ENCODE results near the gene ACER3.
"Not testable (repeated sequence)": the region's sequence is repeated elsewhere in the genome, so short reads cannot be mapped to it uniquely, and the experiment has no call there.

Gene ACER3

DNA sequence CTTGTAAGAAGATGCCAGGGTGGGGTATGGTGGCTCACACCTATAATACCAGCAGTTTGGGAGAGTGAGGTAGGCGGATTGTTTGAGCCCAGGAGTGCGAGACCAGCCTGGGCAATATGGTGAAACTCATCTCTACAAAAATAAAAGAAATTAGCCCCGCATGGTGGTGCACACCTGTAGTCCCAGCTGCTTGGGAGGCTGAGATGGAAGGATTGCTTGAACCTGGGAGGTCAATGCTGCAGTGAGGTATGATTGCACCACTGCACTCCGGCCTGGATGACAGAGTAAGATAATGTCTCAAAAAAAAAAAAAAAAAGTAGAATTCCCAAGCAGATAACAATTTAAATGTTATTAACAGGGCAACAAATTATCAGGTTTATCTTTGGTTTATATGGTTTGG lies 20.2 kb downstream of the ACER3 start:
- no peak for DNase-seq

GRCh38 chr11:76885390-76886097 lies 24.8 kb downstream of the ACER3 start:
- no peak for DNase-seq

- DNase-seq: no peak
Measured at GRCh38 chr11:76888989-76889388, 28.3 kb downstream of the ACER3 start.

DNA sequence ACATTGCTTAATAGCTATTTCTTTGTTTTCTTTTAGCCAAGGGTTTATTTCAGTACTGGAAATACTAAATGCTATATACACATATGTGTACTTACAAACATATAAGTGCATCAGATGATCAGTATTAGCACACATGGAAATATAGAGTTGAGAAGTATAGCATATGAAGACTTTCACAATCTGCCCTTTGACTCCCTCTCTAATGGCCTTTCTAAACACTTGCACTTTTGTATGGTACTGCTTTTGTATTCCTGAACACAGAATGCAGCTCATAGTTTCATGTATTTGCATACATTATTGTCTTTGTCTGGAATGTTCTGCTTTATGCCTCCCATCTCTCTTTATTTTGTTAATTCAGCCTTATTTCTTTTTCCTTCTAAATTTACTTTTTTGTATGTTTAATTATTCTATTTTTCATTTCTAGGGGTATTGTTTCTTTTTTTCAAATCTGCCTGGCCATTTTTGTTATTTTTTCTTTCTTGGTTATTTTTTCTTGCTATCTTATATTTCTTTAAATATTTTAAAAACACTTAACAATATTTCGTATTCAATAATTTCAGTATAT lies 28.8 kb downstream of the ACER3 start:
- DNase-seq: no peak

- no peak for DNase-seq
Measured at GRCh38 chr11:76890329-76890728, 29.6 kb downstream of the ACER3 start.

- no peak for DNase-seq
Measured at GRCh38 chr11:76891285-76891684, 30.6 kb downstream of the ACER3 start.

- no peak for DNase-seq
Measured at GRCh38 chr11:76891793-76892192, 31.1 kb downstream of the ACER3 start.

- no peak for DNase-seq
Measured at GRCh38 chr11:76892306-76892705, 31.6 kb downstream of the ACER3 start.

- DNase-seq: no peak
Measured at GRCh38 chr11:76897233-76897632, 36.5 kb downstream of the ACER3 start.

- no peak for DNase-seq
Measured at GRCh38 chr11:76901144-76901543, 40.4 kb downstream of the ACER3 start.

DNA sequence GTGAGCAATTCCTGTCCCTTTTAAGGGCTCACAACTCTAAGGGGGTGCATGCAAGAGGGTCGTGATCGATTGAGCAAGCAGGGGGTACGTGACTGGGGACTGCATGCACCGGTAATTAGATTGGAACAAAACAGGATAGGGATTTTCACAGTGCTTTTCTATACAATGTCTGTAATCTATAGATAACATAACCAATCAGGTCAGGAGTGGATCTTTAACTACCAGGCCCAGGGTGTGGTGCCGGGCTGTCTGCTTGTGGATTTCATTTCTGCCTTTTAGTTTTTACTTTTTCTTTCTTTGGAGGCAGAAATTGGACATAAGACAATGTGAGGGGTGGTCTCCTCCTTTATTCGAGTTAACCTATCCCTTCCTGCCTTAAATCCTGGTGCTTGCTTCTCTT lies 40.9 kb downstream of the ACER3 start:
- not testable (repeated sequence) for DNase-seq

DNA sequence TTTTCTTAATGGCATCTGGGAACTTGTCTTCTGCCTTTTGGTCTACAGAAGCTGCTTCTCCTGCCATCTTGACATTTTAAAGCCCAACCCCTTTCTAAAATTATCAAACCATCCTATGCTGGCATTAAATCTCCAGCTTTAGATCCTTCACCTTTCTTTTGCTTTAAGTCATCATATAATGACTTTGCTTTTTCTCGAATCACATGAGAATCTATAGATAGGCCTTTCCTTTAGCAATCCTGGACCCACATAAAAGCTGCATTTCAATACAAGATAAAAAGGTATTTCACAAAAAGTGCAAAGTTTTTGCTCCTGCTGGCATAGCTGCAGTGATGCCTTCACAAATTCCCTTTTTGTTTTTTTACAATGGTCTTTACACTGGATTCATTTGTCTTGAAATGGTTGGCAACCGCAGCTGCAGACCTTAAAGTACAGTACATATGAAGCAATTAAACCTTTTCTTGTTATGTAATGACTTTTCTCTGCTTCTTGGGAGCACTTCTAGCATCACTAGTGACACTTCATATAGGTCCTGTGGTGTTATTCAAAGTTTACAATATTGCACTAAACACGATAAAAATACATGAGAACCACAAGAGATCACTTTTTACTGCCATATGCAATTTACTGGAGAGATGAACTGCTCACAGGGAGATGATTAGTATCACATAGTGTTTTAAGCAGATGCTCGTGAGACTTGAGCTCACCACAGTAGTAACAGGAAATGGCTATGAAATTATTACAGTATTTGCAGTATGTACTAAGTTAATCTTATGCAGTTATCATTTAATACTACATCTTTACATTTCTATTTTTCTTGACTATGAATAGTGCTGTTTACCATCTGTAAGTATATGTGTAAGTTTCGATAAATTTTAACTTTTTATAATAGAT lies 41.6 kb downstream of the ACER3 start:
- DNase-seq: no peak

- DNase-seq: no peak
Measured at GRCh38 chr11:76903325-76903724, 42.6 kb downstream of the ACER3 start.

DNA sequence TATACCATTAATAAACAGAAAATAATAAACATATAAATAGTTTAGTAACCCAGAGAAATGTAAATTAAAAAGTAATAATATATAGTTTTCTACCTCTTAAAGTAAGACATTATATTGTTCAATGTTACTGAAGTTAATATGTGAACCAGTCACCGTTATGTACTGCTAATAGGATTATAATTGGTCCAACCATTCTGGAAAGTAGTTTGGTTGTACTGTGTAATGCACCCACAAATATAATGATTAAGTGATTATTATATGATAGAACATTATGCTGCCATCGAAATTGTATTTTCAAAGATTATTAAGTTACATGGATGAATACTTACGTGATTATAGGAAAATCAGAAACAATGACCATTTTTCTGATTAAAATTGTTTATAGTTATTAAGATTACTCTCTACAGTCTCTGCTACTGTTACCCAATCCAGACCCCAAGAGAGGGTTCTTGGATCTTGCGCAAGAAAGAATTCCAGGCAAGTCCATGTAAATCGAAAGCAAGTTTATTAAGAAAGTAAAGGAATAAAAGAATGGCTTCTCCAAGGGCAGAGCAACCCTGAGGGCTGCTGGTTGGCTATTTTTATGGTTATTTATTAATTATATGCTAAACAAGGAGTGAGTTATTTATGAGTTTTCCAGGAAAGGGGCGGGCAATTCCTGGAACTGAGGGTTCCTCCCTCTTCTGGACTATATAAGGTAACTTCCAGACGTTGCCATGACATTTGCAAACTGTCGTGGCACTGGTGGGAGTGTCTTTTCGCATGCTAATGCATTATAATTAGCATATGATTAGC lies 50.1 kb downstream of the ACER3 start:
- no peak for DNase-seq

DNA sequence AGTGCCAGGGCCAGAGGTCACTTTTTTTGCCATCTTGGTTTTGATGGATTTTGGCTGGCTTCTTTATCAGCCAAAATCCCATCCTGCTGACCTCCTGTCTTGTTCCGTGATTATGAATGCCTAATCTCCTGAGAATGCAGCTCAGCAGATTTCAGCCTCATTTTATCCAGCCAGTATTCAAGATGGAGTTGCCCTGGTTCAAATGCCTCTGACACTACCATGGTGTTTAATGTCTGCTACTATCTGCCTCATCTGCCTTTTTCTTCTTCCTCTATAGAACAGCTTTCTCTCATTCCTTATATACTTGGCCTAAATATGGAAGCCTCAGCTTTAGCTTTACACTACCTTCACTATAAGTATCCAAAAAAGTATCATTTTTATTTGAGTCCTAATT lies 50.7 kb downstream of the ACER3 start:
- DNase-seq: no peak

GRCh38 chr11:76916712-76917111 lies 56.0 kb downstream of the ACER3 start:
- no peak for DNase-seq

GRCh38 chr11:76918941-76919386 lies 58.2 kb downstream of the ACER3 start:
- DNase-seq: peak; percentile 24

DNA sequence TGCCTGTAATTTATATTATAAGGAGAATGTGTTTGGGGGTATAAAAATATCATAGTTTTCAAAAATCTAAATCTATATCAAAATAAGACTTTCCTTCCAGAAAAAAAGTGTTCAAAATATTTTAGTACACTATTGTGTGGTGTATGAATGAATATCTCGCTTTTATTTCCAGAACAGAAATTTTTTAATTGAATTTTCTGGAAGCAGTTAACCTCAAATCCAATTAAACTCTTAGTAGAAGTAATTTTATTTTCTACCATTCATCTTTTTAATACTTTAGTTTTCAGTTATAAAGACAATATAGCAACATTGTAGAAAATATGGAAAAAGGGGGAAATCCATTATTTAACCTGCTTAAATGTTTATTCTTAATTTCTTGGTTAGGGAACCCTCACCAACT lies 58.7 kb downstream of the ACER3 start:
- DNase-seq: no peak

DNA sequence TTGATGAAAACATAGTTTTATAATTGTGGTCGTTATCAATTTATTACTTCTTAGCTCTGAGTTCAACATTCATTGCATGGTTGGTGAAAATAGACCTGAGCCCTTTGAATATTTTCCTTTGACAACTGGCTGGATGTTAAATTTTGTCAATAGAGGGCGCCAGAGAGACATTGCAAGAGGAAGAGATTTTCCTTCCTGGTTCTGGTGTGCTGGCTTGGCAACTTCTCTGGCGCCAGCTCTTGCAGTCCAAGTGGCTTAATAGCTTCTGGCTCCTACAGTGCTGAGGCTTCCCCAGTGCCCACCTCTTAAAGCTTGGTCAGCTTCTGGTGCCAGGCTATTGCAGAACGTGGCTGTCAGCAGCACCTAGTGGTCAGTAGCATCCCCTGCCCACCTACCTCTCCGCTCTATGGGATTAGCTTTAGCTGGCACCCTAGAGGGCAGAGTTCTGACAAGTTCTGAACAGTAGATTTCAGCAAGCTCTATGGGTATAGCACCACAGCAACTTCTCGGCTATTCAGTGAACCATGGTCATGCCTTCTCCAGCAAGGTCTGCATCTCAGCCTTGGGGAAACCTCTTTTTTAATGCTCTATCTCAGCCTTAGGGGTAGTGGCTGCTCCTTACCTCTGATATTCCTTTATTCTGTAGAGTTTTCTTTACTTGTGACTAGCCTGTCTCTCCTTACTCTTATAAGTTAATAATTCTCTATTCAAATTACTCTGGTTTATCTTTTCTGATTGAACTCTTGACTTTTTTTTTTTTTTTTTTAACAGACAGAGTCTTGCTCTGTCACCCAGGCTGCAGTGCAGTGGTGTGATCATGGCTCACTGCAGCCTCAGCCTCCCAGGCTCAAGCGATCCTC lies 59.4 kb downstream of the ACER3 start:
- DNase-seq: peak; percentile 78

GRCh38 chr11:76927160-76927559 lies 66.4 kb downstream of the ACER3 start:
- no peak for DNase-seq

- no peak for DNase-seq
Measured at GRCh38 chr11:76935042-76935441, 74.3 kb downstream of the ACER3 start.

GRCh38 chr11:76939219-76939631 lies 78.5 kb downstream of the ACER3 start:
- no peak for DNase-seq

Measured in CD4-positive, alpha-beta T cell treated with Interleukin-4 for 4 hours (primary cell).